Fibroblast of the aortic adventitia (primary cell): ENCODE results near the gene ALDH7A1. TPM values are rescaled to one million over a fixed set of nuclear protein-coding genes. Genes with fewer than 3 reads are reported as not detected.

Experiments used
- DNase-seq: peaks from one replicate; pipeline ENCODE4 v3.0.0-alpha.2; 2010; ENCODE audit warnings: low read depth
- H3K4me3 ChIP-seq: 2 replicates; pipeline ENCODE4 v1.5.1; 2011; ENCODE audit warnings: low read depth, mild to moderate bottlenecking, control low read depth, low read length, moderate library complexity
- CTCF ChIP-seq: IDR thresholded peaks from 2 replicates; pipeline ENCODE4 v1.5.1; 2011; ENCODE audit warnings: mild to moderate bottlenecking, low read length, control low read depth, inconsistent platforms; ENCODE audit not compliant: insufficient read depth
- total RNA-seq: library from RNA; depleted of rRNA; stranded (reverse); fragments of >200 nt; gene quantifications from 2 replicates; pipeline ENCODE4 v1.2.3, GENCODE V29; 2012; ENCODE audit warnings: low replicate concordance

The ALDH7A1 gene
- total RNA-seq, 1 donor, result 33.6 TPM

- no peak overlapping the region for H3K4me3 ChIP-seq
- DNase-seq, result peak; percentile 82
- no peak for TF ChIP-seq CTCF
These were observed 2.1 kb upstream of the ALDH7A1 start for GRCh38 chr5:126597156-126597555.

- H3K4me3 ChIP-seq, result peak overlapping the region; percentile 84
- no peak for TF ChIP-seq CTCF
- no peak for DNase-seq
These were observed 566 bp upstream of the ALDH7A1 start for GRCh38 chr5:126595486-126596083.

- DNase-seq, result no peak
- TF ChIP-seq CTCF, result no peak
- H3K4me3 ChIP-seq, result no peak overlapping the region
These were observed 3.5 kb downstream of the ALDH7A1 start for GRCh38 chr5:126591549-126591948.

- DNase-seq, result no peak
- TF ChIP-seq CTCF, result no peak
- H3K4me3 ChIP-seq, result no peak overlapping the region
These were observed 5.3 kb downstream of the ALDH7A1 start for GRCh38 chr5:126589536-126590297.

- TF ChIP-seq CTCF, result no peak
- DNase-seq, result no peak
- no peak overlapping the region for H3K4me3 ChIP-seq
These were observed 7.2 kb downstream of the ALDH7A1 start for GRCh38 chr5:126587551-126588390.

GRCh38 chr5:126583761-126584160 lies 11.3 kb downstream of the ALDH7A1 start:
- no peak overlapping the region for H3K4me3 ChIP-seq
- no peak for DNase-seq
- TF ChIP-seq CTCF, result no peak
